GM18907 (cell line): ENCODE data around the gene CETN2.
A peak's percentile ranks its signal among the peaks of the same experiment; 100 is the strongest.
"Not testable (repeated sequence)": the region's sequence is repeated elsewhere in the genome, so short reads cannot be mapped to it uniquely, and the experiment has no call there.

Experiments
- ATAC-seq: cut with Tn5 transposase; IDR thresholded peaks from one replicate; pipeline ENCODE4 v1.9.1; 2021; ENCODE audit warnings: mild to moderate bottlenecking, moderate library complexity; ENCODE audit not compliant: unreplicated experiment

Gene CETN2

DNA sequence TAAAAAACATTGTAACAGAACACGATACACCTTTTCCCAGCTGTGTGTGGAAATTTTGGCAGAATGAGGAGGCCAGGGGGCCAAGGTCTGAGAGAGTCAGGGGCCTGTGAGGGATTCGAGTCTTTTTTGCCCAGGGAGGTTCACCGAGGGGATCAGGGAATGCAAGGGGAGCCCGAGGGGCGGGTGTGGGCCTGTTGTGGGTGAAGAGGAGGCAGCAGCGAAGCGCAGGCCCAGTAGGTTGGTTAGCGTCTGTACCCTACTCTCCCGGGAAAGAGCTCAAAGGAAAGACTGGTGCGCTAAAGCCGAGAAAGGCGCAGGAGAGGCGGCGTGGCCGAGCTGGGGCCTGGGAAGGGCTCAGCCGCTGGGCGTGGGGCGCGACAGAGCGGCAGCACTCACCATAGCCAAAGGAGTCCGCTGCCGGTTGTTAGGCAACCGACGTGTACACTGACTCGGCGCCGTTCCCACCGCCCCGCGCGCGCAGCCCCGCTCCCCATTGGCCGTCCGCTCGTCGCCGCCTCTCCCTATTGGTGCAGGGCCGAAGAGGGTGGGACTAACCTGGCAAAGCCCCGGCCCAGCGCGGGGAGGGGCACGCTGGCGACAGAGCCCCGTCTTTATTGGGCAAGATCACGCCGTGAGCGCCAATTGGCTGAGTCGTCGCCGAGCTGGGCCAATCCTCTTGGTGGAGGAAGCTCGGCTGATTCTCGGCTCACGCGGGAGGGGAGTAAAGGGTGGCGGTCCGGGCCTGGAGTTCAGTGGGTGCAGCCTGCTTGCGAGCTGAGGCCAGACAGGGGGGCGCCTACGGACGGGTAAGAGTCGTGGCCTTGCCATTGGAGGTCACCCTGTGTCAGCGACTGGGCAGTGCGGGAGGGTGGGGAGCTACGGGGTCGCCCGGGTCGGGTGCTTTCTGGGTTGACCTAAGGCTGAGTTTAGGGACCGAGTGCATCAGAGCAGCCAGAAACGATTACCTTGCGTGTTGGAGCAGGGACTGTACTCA lies at the start of gene CETN2, which contains the start of gene NSDHL:
Gene CETN2, minus strand, starts transcription at position 446 of the 994 bp plus-strand sequence. Its CDS starts 47 bp downstream, at position 399.
Gene NSDHL, plus strand, starts transcription at position 752 of the 994 bp plus-strand sequence. CDS start 15,262 bp downstream, outside the sequence.
- ATAC-seq, result peak; percentile 99

- ATAC-seq, result no peak
Measured at GRCh38 chrX:152878976-152879755, 48.6 kb upstream of the CETN2 start.

DNA sequence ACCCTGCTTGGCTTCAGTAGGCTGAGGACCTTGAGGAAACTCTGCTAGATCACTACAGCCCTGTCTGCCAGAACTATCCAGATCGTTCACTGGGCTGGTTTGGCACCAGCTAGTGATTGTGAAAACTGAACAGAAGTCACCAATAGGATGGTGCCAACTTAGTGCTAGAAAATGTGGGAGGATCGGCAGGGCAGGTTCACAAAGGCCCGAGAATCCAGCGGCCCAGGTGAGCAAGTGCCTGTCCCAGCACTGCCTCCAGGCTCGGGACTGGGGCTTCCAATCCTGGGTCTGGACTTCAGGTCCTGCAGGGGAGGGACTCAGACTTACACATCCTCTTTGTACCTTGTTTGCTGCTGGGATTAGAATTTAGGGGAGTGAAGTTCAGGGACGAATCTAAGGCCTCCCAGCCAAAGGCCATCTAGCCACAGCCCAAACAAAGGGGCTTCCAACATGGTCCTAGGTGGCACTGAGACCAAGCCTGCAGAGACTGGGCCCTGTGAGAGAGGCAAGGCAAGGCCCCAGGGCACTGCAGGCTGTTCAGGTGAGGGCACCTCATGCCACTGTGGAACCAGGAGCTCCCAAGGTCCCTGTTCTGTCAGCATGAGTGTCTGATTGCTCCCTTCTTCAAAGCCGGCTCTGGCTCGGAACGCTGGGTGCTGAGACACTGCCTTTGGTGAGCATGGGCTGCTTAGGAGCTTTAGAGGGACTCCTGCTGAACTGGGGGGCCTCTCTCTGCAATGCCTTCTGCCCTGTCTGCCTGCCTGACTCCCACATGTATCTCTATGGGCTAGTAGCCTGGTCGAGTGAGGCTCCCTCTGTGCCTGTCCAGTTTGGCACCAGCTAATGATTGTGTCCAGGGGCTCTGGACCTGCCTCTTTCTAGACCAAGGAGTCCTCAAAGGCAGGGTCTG lies 46.6 kb upstream of the CETN2 start:
- no peak for ATAC-seq

DNA sequence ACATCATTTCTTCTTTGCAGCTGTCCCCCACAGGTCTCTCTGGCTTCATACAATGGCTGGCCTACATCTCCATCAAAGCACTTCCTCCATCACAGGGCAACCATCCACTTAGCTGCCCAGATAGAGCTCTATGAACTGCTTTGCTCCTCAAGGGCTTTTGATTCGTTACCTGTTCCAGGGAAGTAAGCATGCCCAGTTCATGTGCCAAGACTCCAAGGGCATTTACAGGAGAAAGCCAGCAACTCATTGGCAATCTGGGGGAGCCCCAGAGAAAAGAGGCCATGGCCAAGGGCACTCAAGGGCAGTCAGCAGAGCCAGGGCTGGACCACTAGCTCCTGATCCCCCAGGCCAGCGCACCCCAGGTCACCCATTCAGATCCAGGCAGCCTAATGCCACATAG lies 42.8 kb upstream of the CETN2 start:
- no peak for ATAC-seq

DNA sequence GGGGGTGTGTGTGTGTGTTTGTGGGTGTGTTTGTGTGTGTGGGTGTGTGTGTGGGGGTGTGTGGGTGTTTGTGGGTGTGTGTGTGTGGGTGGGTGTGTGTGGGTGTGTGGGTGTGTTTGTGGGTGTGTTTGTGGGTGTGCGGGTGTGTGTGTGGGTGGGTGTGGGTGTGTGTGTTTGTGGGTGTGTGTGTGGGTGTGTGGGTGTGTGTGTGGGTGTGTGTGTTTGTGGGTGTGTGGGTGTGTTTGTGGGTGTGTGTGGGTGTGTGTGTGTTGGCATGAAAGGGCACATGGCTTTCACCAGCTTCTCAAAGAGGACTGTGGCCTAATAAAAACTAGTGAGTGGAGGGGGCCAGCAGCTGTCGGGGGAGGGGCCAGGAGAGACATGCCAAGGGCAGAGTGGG lies 42.0 kb upstream of the CETN2 start:
- no peak for ATAC-seq

DNA sequence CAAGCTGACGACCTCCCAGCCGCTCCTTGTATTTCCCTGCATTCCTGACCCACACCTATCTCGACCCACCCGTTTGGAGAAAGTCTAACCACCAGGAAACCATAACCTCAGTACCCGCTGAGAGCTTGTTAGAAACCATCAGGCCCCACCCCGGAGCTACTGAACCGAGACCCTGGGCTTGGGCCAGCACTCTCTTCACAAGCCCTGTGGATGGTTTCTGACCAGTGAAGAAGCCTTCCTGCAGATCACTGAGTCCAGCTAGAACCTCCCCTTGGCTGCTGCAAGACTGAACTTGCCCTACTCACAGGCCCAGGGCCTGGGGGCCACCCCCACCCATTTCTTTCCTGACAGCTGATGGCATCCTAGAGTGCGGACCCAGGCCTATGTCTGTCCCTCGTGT lies 40.7 kb upstream of the CETN2 start:
- no peak for ATAC-seq

DNA sequence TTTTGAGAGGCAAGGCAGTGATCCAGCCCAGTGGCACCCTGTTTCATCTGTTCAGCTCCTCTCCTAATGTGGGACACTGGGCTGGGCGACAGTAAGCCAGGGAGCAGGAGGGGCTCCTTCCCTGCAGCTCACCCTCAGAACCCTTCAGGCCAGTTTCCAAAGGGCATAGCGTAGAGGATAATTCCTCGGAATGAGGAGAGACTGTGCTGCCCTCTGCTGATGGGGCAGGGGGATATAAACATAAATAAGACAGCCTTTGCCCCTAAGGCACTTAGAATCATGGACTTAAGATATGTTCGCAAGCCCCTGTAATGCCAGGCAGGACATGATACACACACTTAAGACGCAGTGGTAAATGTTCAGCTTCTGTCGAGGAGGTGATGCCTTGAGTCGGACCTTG lies 39.4 kb upstream of the CETN2 start:
- ATAC-seq, result no peak

- no peak for ATAC-seq
Measured at GRCh38 chrX:152866386-152866785, 35.8 kb upstream of the CETN2 start.

DNA sequence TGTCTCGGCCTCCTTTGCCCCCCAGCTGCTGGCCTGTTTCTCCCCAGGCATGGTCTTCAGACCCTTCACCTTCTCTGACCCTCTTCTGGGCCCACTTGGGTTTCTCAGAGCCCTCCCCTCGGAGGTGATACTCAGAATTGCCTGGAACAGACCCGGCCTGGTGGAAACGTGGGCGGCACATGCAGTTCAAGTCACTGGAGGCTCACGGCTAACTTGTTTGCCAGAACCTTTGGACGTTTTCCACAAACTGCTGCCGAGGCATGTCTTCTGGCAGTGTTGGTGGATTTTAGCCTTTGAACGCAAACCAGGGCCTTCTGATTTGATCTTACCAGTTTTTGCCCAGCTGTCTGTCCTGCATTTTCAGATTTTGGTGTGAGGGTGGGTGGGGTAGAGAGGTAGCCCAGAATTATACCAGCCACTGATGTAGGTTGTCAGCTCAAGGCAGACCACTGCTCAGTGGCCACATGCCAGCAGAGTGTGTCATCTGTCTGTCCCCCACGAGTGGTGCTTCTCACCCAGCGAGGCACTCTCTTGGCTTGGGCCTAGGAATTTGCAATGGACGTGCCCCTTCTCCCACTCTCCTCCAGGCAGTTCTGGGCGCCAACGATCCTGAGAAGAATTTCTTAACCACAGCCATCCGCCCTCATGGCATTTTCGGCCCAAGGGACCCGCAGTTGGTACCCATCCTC lies 34.8 kb upstream of the CETN2 start:
- ATAC-seq, result no peak

DNA sequence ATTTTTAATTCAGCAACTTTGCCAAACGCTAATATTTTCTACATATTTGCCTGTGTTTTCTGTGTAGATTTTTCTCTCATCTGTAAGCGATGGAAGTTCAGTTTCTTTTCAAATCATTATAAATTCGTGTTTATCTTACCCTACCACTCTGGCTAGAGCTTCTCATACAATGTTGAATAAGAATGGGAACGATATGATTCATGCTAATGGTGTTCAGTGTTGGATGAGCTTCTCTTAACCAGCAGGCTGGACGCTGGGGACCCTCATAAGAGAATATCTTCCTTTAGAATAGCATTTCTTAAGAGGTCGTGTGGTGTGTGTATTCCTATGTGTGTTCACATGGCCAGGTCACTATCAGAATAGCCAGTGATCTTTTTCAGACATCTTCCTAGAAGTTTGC lies 31.3 kb upstream of the CETN2 start:
- no peak for ATAC-seq

- ATAC-seq, result no peak
Measured at GRCh38 chrX:152861116-152861515, 30.6 kb upstream of the CETN2 start.

DNA sequence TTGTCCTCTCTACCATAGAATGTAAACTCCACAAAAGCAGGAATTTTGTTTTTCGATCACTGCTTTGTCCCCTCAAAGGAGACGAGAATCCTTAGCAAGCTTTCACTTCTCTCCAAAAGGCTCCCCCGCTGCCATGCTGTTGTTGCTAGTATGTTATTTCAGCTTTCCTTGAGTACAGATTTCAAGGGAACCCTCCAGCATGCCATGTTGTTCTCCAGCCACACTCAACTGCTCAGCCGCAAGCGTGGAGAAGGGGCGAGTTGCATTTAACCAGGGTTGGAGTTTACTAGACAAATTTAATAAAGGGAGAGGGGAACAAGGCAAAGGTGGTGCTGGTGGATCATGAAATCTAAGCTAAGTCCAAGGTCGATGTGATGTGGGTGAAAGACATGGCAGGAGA lies 23.4 kb upstream of the CETN2 start:
- ATAC-seq, result no peak

DNA sequence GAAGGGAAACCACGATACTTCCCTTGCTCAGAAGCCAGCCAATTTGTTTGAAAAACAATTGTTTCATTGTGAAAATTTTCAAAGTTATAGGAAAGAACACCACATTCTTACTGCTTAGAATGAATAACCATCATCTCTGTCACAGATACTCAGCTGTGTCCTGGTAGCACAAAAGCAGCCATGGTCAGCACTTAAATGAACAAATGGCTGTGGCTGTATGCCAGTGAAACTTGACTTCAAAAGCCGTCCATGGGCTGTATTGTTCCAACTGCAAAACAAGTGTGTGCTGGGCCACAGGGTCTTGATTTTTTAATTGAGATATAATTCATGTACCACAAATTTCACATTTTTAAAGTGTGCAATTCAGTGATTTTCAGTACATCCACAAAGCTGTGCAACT lies 19.9 kb upstream of the CETN2 start:
- ATAC-seq, result no peak

DNA sequence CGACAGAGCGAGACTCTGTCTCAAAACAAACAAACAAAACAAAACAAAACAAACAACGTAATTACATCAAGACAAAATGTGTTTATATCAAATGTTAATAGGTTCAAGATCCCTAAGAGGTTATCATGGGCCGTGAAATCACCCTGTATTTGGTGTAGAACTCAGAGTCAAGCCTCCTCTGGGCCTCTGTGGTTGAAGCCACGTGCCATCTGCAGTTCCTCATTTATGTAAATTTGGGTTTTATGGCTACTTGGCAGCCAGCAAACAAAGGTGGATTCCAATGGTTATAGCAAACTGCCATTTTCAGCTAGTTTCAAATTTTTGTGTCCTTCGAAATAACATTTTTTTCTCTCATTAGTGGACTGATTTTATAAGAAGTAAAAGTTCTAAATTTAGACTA lies 16.7 kb upstream of the CETN2 start:
- ATAC-seq, result no peak

DNA sequence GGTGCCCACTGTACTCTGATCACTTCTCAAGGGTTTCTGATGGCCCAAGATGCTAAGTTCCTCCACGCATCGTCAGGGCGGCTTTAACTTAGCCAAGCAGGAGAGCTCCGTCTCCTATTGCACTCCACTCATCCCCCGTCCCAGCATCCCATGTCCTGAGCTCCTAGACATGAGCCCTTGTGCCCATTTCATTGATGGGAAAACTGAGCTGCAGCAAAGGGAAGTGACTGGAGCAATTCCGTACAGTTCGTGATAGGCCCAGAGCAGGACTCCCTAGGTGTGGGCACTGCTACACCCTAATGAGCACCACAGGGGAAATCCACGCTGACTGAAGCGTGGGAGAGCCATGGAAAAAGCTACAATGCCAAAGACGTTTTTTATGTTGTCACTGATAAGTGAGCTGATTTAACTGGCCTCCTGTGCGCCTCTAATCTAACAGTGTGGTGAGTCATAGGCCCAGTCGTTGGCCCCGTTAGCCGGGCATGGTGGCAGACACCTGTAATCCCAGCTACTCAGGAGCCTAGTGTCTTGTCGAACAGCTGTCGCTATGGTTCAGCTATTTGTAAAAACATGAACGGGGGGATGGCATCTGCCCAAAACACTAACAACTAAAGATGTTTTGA lies 15.2 kb upstream of the CETN2 start:
- ATAC-seq, result no peak

- no peak for ATAC-seq
Measured at GRCh38 chrX:152844256-152844655, 13.7 kb upstream of the CETN2 start.

DNA sequence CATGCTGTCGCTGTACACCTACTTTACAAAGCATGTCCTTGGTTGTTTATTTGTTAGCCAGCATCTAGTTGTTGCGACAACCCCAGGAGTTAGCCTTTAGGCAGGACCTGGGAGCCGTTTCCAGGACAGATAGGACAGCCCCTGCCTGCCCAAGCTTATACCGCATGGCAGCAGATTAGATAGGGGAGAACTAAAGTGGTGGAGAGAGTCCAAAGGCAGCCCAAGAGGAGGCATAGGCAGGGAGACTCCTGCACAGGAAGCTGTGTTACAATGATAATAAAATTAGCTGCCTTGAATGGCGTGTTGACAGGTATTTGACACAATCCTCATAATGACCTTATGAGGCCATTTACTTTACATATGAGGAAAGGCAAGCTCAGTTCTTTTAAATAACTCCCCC lies 13.3 kb upstream of the CETN2 start:
- ATAC-seq, result no peak

DNA sequence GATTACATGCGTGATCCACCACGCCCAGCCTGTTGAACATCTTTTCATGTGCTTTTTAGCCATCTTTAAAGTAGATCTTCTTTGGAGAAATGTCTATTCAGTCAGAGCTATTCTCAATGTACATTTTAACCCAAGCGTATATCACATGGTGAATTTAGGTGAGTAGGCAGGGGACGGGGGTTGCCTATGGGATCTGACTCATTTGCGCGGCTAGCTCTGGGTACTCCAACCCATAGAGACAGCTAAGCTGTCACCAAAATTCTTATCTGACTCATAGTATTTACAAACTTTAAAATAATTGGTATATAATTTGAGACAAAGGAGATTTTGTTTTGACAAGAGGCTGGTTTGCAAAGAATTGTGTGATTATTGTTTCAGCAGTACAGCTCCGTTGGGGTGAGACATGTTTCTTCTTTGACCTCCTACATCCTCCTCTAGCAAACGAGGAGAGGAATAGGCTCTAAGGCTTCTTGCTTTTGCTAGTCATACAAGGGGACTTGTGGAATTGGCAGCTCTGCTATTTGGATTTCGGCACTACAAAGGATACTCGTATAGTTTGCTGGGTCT lies 12.3 kb upstream of the CETN2 start:
- ATAC-seq, result no peak

GRCh38 chrX:152835470-152835869 lies 4.9 kb upstream of the CETN2 start:
- not testable (repeated sequence) for ATAC-seq
